ENCODE data around the gene ZNF732.
"Not testable (repeated sequence)": the region's sequence is repeated elsewhere in the genome, so short reads cannot be mapped to it uniquely, and the experiment has no call there.

Gene ZNF732

GRCh38 chr4:253936-254756, 51.1 kb downstream of the ZNF732 start:
- no peak for DNase-seq

GRCh38 chr4:252065-252601, 53.1 kb downstream of the ZNF732 start:
- no peak for DNase-seq

GRCh38 chr4:244471-244870, 60.8 kb downstream of the ZNF732 start:
- no peak for DNase-seq

DNA sequence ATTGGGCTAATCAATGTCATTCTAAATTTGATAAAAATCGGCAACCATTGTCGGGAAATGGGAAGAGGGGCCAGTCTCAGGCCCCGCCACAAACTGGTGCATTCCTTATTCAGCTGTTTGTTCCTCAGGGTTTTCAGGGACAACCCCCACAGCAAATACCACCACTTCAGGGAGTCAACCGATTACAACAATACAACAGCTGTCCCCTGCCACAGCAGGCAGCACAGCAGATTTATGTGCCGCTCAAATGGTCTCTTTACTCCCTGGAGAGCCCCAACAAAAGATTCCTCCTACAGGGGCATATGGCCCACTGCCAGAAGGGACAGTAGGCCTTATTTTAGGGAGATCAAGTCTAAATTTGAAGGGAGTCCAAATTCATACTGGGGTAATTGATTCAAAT, 61.8 kb downstream of the ZNF732 start:
- DNase-seq = no peak

- DNase-seq = peak; percentile 4
Measured at GRCh38 chr4:242121-242848, 63.0 kb downstream of the ZNF732 start.

- DNase-seq = not testable (repeated sequence)
Measured at GRCh38 chr4:241411-241810, 63.9 kb downstream of the ZNF732 start.

- no peak for DNase-seq
Measured at GRCh38 chr4:236028-236427, 69.2 kb downstream of the ZNF732 start.

DNA sequence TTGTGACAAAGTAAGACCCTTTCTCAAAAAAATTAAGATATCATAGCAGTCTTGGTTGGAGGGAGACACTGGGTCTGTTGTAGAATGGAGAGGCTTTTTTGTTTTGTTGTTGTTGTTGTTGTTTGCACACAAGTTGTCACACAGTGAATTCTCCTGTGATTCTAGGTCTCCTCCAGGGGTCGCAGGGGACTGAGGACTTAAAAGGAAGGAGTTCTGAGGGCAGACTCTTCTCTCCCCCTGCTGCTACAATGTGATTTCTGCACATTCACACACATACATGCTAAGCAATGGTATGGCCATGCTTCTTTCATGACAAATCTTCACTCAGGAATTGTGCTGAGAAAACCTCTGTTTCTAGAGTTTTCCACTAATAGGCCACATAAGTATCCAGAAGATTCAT, 71.1 kb downstream of the ZNF732 start:
- DNase-seq = no peak

- DNase-seq = no peak
Measured at GRCh38 chr4:223913-224497, 81.3 kb downstream of the ZNF732 start.

All from fibroblast of skin of right biceps (primary cell).